GM23248 (cell line): ENCODE measurements around the gene ARL10. TPM values are rescaled to one million over a fixed set of nuclear protein-coding genes. Genes with fewer than 3 reads are reported as not detected.

ENCODE experiments used
- DNase-seq: peaks from one replicate; pipeline ENCODE4 v3.0.0-alpha.2; 2015
- H2AFZ ChIP-seq: fragments of 200-600 bp; sonication (generic); 2 replicates; pipeline ENCODE4 v1.6.1; 2016; ENCODE audit warnings: antibody characterized with exemption
- H3F3A ChIP-seq: fragments of 200-600 bp; sonication (generic); 2 replicates; pipeline ENCODE4 v1.6.1; 2016; ENCODE audit warnings: mild to moderate bottlenecking, antibody characterized with exemption, mixed run types; ENCODE audit not compliant: insufficient read depth
- H3K27ac ChIP-seq: fragments of 200-600 bp; sonication (generic); 2 replicates; pipeline ENCODE4 v1.5.1; 2016; ENCODE audit warnings: mild to moderate bottlenecking
- H3K27me3 ChIP-seq: fragments of 200-600 bp; sonication (generic); replicated peaks from 2 replicates; pipeline ENCODE4 v1.6.1; 2016; ENCODE audit warnings: mild to moderate bottlenecking; ENCODE audit not compliant: insufficient read depth
- H3K36me3 ChIP-seq: fragments of 200-600 bp; sonication (generic); 2 replicates; pipeline ENCODE4 v1.6.1; 2016; ENCODE audit warnings: low read depth, mild to moderate bottlenecking
- H3K4me1 ChIP-seq: fragments of 200-600 bp; sonication (generic); 2 replicates; pipeline ENCODE4 v1.6.1; 2016; ENCODE audit warnings: mild to moderate bottlenecking; ENCODE audit not compliant: insufficient read depth
- H3K4me2 ChIP-seq: fragments of 200-600 bp; sonication (generic); one replicate; pipeline ENCODE4 v1.6.1; 2016; ENCODE audit warnings: mild to moderate bottlenecking; ENCODE audit not compliant: unreplicated experiment
- H3K4me3 ChIP-seq: fragments of 200-600 bp; sonication (generic); 2 replicates; pipeline ENCODE4 v1.5.1; 2016; ENCODE audit warnings: mild to moderate bottlenecking
- H3K79me2 ChIP-seq: fragments of 200-600 bp; sonication (generic); 2 replicates; pipeline ENCODE4 v1.6.1; 2016; ENCODE audit warnings: mild to moderate bottlenecking; ENCODE audit not compliant: insufficient read depth
- H3K9ac ChIP-seq: fragments of 200-600 bp; sonication (generic); 2 replicates; pipeline ENCODE4 v1.6.1; 2016; ENCODE audit warnings: mild to moderate bottlenecking
- H3K9me2 ChIP-seq: fragments of 200-600 bp; sonication (generic); 2 replicates; pipeline ENCODE4 v1.6.1; 2016; ENCODE audit warnings: mixed run types, mild to moderate bottlenecking, moderate library complexity; ENCODE audit not compliant: insufficient read depth
- H3K9me3 ChIP-seq: fragments of 200-600 bp; sonication (generic); one replicate; pipeline ENCODE4 v1.6.1; 2017; ENCODE audit warnings: low read depth
- H4K20me1 ChIP-seq: fragments of 200-600 bp; sonication (generic); 2 replicates; pipeline ENCODE4 v1.6.0; 2016; ENCODE audit not compliant: insufficient read depth
- EZH2 ChIP-seq: fragments of 200-600 bp; sonication (generic); IDR thresholded peaks from 2 replicates; pipeline ENCODE4 v1.6.1; 2018; ENCODE audit warnings: antibody characterized with exemption, mild to moderate bottlenecking; ENCODE audit not compliant: insufficient read depth, poor library complexity, severe bottlenecking
- EZH2phosphoT487 ChIP-seq: fragments of 200-600 bp; sonication (generic); IDR thresholded peaks from 2 replicates; pipeline ENCODE4 v1.6.1; 2018; ENCODE audit warnings: antibody characterized with exemption, moderate library complexity, mild to moderate bottlenecking, low read depth; ENCODE audit not compliant: insufficient read depth
- WGBS, 2 experiments: methylation state at CpG; one replicate each; pipeline ENCODE4 v1.1.6; 2015 to 2017; ENCODE audit warnings: low lambda C conversion rate in 2 of 2, low coverage in 1 of 2; ENCODE audit errors: missing lambda C conversion rate in 2 of 2; 5-methylcytosine and 5-hydroxymethylcytosine counted together
- in situ Hi-C: fragments of 300-500 bp; cut with MboI; formaldehyde crosslinking; loops from 2 replicates; pipeline ENCODE4 v1.15.0; 2020
- polyA plus RNA-seq: library from polyadenylated mRNA; unstranded; fragments of >200 nt; fragmentation: Nextera tagmentation; extraction: Ambion mirVana; gene quantifications from 2 replicates; pipeline ENCODE4 v1.2.1, GENCODE V29; 2016
- total RNA-seq: library from RNA; depleted of rRNA; stranded (reverse); fragments of >200 nt; shearing (Covaris generic); gene quantifications from 2 replicates; pipeline ENCODE4 v1.2.3, GENCODE V29; 2014

Gene ARL10
- total and polyA plus RNA-seq, 2 experiments from 2014 or later = 6.7 to 8.3 TPM

DNA sequence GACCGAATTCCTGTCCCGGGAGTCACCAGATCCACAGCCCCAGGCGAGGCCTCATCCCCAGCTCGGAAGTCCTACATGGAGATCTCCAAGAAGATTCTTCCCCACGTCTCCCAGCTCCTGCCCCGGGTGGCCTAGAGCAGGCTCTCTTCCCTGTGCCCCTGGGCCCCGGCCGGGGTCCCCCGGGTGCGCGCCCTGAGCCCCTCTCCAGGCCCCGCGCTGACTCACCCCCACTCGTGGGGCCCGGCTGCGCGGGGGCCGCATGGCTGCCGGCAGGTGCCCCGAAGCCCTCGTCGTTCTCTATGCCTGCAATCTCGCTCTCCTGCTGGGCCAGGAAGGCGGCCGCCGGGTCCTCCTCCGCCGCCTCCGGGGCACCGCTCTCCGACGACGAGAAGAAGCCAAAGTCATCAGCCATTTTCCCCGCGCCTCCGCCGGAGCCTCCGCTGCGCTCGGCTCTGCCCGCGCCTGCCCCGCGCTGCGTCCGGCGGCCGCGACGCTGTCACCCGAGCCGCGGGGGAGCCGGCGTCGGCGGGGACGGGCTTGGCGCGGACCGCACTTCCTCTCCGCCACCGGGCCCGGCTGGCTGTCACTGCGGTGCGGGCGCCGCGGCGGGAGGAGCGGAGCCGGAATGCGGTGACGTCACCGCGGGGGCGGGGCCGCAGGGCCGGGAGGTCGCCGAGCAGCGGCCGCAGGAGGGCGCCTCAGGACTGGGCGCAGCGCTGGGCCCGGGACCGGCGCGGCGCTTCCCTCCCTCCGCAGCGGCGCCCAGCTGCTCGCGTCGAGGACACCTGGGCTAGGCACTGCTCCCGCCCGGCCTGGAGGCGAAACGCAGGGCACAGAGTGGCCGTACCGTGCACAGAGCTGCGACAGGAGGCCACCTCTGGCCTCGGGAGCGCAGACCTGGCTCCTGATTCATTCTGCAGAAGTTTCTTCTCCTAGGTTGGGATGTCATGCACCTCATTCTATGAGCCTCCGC lies 51.0 kb downstream of the ARL10 start, which contains the start of gene CLTB:
Gene CLTB (minus strand): TSS at position 588 of the 973 bp plus-strand sequence. CDS start 176 bp downstream, at position 412.
- in situ Hi-C loops = no loop called here

DNA sequence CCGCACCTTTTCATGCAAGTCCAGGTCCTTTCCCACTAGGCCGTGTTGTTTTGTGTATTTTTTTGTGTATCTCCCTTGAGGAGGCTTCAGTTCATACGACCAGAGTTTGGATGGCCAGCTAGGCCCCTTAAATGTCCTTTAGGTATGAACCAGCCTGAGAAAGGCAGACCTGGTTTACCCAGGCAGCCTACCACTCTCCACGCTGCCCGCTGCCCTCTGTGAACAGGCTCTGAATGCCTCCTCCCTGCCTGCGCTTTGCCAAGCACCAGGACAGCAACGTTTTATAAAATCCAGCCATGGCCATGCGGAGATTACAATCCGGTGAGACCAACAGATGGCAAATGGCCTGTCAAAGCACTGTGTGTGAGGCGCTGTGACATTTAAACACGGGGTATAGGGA lies 51.7 kb downstream of the ARL10 start:
- Histone ChIP-seq H3K36me3 (no peaks in the 10 kb centered on the region), H3K4me1 (peaks cover 33% of the 10 kb centered on the region), H3K9me2 (no peaks in the 10 kb centered on the region), H4K20me1 (no peaks in the 10 kb centered on the region), H3K27me3 (no peaks in the 10 kb centered on the region), H3K79me2 (peaks cover 38% of the 10 kb centered on the region), H3K9me3 (no peaks in the 10 kb centered on the region), H3K9ac (no peak overlapping the region), H2AFZ (peak overlapping the region; percentile 81), H3K27ac (no peak overlapping the region), H3K4me2 (peak overlapping the region; percentile 57), H3F3A (no peaks in the 10 kb centered on the region), H3K4me3 (peak overlapping the region; percentile 85; the same call in 1 of the 2 replicates)
- in situ Hi-C loops = no loop called here
- TF ChIP-seq EZH2phosphoT487 = no peak
- TF ChIP-seq EZH2 = no peak
- DNase-seq = no peak
- WGBS, 2 experiments = 64 to 65% methylated on average over 11 of the region's 11 CpGs

More for the DNA sequence above, 51.0 kb downstream of the ARL10 start, which contains the start of gene CLTB:
- H3K9ac ChIP-seq = peak within 1 kb of the TSS; percentile 84
- no peaks in the 10 kb centered on the region for H4K20me1 ChIP-seq
- TF ChIP-seq EZH2phosphoT487 (no peak), EZH2 (no peak)
- H3K79me2 ChIP-seq = peaks cover 44% of the 10 kb centered on the region
- H3K9me2 ChIP-seq = no peaks in the 10 kb centered on the region
- peak; percentile 93 for DNase-seq
- H3K9me3 ChIP-seq = no peaks in the 10 kb centered on the region
- no peaks in the 10 kb centered on the region for H3K36me3 ChIP-seq
- peak within 1 kb of the TSS; percentile 86 for H3K4me2 ChIP-seq
- no peaks in the 10 kb centered on the region for H3F3A ChIP-seq
- peak within 1 kb of the TSS; percentile 68 for H3K27ac ChIP-seq
- WGBS, 2 experiments = 1 to 2% methylated on average over 68 to 85 of the region's 107 CpGs
- peaks cover 39% of the 10 kb centered on the region for H3K4me1 ChIP-seq
- H3K27me3 ChIP-seq = no peaks in the 10 kb centered on the region
- peak within 1 kb of the TSS; percentile 82 for H2AFZ ChIP-seq
- H3K4me3 ChIP-seq = peak within 1 kb of the TSS; percentile 85

DNA sequence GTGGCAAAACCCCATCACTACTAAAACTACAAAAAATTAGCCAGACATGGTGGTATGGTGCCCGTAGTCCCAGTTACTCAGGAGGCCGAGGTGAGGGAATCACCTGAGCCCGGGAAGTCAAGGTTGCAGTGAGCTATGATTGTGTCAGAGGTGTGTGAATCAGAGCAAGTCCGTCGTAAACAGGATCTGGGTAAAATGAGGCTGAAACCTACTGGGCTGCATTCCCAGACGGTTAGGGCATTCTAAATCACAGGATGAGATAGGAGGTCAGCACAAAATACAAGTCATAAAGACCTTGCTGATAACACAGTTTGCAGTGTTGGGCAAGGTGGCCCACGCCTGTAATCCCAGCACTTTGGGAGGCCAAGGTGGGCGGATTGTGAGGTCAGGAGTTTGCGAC lies 53.0 kb downstream of the ARL10 start:
- no peak overlapping the region for H3K9ac ChIP-seq
- no peak overlapping the region for H3K4me3 ChIP-seq
- 72 to 73% methylated on average over 9 of the region's 9 CpGs for WGBS, 2 experiments
- TF ChIP-seq EZH2phosphoT487 (no peak), EZH2 (no peak)
- in situ Hi-C loops = no loop called here
- no peak overlapping the region for H3K4me2 ChIP-seq
- H4K20me1 ChIP-seq = no peaks in the 10 kb centered on the region
- no peaks in the 10 kb centered on the region for H3F3A ChIP-seq
- H3K79me2 ChIP-seq = peaks cover 27% of the 10 kb centered on the region
- no peaks in the 10 kb centered on the region for H3K27me3 ChIP-seq
- H3K4me1 ChIP-seq = peaks cover 20% of the 10 kb centered on the region
- no peak for DNase-seq
- no peaks in the 10 kb centered on the region for H3K9me3 ChIP-seq
- H3K27ac ChIP-seq = no peak overlapping the region
- no peaks in the 10 kb centered on the region for H3K36me3 ChIP-seq
- no peaks in the 10 kb centered on the region for H3K9me2 ChIP-seq
- no peak overlapping the region for H2AFZ ChIP-seq

DNA sequence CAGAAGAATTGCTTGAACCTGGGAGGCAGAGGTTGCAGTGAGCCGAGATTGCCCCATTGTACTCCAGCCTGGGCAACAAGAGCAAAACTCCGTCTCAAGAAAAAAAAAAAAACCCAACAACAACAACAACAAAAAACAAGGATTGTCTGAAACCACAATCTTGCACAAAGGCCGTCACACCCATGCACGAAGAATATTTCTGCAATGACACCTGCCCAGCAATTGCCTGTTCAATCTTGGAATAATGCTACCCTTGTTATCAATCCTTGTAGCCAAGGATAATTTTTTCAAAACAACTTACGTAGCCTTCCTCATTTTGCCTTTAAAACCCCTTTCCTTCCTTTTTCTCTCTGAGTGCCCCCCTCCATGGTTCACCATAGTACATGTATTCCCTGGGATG lies 54.8 kb downstream of the ARL10 start:
- Histone ChIP-seq H3K79me2 (peaks cover 10% of the 10 kb centered on the region), H3K27me3 (no peaks in the 10 kb centered on the region), H4K20me1 (no peaks in the 10 kb centered on the region), H3K9ac (no peak overlapping the region), H2AFZ (no peak overlapping the region), H3K9me3 (no peaks in the 10 kb centered on the region), H3K9me2 (no peaks in the 10 kb centered on the region), H3K27ac (no peak overlapping the region), H3K4me2 (no peak overlapping the region), H3K36me3 (no peaks in the 10 kb centered on the region), H3K4me3 (no peak overlapping the region), H3K4me1 (peaks cover 5% of the 10 kb centered on the region; the same call in 1 of the 2 replicates), H3F3A (no peaks in the 10 kb centered on the region)
- TF ChIP-seq EZH2 (no peak), EZH2phosphoT487 (no peak)
- 73 to 78% methylated on average over 5 of the region's 5 CpGs for WGBS, 2 experiments
- in situ Hi-C loops = no loop called here
- DNase-seq = no peak
